ENCODE results near the gene XRRA1.

GRCh38 chr11:74866557-74866956 lies 82.3 kb downstream of the XRRA1 start:
- TF ChIP-seq CTCF (IDR thresholded peaks at IDR 0.05) = no peak
- no peak for TF ChIP-seq ZFX (IDR thresholded peaks at IDR 0.05; ENCODE audit: borderline replicate concordance)

All from 22Rv1 (cell line).